Inflammatory macrophage treated with lipopolysaccharide for 4 hours (primary cell): Measurements from ENCODE around the gene MAB21L1.

Experiments used
- DNase-seq: peaks from one replicate; pipeline ENCODE4 v3.0.0-alpha.2; 2020

The MAB21L1 gene

DNA sequence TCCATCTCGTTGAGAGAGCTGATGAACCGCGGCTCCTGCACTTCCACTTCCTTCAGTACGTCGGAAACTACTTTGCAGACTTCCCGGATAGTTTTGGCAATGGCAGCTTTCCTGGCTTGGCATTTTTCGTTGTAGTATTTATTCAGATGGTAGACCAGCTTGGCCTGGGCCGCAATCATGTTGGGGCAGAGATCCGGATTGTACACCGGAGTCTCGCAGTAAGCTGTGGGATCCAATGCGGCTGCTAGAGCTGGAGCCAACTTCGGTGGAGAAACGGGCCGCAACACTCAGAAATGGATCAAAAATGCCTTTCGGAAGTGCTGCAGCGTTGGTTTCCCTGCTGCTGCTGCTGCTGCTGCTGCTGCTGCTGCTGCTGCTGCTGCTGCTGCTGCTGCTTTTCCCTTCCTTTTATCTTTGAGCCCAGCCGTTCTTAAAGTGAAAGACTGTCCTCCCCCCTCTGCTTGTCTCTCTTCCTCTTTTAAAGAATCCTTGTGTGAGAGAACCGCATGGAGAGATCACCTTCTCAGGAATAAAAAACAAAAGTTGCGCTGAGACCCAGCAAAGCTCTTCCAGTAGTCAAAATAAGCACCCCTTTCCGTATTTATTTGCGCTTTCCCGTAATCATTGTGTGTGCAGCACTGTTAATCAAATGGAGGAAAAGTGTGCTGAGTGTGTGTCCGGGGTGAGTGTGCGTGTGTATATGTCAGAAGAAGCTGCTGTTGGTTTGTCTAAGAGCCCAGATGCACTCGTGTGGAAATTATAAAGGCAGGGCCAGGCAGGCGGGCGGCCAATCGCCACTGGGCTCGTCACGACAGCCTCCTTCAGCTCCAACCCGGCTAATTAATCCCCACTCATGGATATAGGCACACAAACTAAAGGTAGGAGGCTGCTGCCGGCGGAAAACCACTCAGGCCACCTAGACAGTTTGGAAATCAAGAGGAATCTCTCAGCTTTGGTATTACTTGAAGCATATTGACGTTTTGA, at the start of gene MAB21L1:
Gene MAB21L1, minus strand, starts transcription at position 730 of the 984 bp plus-strand sequence. Its CDS starts 551 bp downstream, at position 179.
- DNase-seq = peak; percentile 31

DNA sequence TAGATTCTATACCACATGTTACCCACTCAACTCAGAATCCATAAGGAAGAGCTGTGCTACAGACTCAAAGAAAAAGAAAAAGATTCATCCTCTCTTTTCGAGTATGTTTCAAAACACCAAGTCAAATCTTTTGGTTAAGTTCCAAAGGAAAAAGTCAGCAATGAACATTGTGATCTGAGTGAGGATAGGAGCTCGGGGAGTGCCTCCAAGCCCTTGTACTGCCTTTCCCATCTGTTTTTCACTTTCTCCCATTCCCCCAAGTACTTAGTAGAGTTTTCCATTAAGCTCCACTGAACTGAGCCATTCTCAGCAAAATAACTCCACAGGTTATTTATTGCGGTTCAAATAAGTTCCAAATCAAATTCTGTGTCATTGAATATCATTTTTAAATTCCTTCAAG, 47.7 kb upstream of the MAB21L1 start:
- no peak for DNase-seq

DNA sequence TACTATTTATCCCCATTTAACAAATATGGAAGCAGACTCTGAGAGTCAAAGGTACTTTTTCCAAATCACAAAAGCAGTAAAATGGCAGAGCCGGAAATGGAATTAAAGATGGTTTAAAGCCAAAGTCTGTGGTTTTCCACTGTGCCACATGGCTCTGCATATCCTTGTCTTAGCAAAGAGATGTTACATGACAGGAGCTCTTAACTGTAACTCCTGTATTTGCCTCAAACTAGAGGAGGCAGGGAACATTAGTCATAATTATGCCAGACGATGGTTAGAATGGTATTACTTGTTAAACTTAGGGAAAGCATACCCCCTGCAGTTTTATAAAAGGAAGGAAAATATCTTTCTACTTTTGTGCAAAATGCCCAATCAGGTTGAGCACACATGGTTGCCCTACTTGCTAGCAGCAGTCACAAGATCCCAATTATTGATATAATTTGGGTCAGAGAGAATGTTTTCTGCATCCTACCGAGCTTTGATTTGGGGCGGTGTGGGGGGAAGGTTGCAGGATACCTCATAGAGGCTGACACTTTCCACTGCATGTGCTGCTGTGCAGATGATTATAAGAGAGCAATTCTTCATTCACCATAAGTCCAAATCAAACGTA, 42.0 kb upstream of the MAB21L1 start:
- DNase-seq = no peak

DNA sequence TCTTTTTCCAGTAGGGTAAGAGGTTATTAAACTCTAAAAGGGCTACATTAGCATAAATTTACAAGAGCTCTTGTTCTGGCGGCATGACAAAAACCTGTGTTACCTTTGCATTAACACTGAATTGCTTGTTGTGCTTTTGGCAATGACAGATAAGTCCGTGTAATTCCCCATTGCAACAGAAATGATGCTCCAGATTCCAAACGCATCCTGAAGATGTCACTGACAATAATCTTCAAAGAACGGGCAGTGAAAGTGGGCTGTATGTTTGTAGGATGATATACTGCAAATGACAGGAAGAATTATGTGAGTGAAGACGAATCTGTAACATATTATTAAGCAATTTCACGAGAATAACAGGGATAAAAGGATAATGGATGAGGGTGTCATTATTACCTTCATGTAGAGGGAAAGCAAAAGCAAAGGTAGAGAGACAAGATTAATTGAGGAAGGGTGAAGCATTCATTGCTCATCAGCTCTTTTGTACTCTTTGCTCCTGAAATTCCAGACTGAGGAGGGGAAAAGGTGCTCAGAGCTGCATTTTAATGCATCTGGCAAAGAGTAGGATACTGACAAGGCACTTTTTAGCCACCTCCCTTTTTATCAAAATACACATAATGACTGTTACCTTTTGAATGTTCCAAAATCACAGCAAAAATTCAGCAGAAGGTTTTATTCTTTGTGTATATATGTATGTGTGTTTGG, 38.5 kb upstream of the MAB21L1 start:
- no peak for DNase-seq

DNA sequence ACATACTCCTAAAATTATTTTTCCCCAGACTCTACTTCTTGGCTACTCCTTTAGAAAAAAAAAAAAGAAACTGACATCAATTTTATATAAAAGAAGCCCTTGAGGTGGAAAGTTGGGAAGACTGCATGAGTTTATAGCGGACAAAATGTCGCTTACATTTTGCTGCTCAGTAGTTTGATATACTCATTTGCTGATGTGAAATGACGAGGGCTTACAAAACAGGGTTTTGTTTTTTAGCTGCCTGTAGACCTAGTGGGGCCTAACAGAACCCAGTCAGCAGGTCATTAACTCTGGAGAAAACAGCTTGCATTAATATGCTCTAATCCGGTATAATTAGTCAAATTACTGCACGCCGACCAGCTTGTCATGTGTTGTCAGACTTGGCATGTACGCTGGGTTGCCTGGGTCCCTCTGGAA, 37.6 kb upstream of the MAB21L1 start:
- no peak for DNase-seq

DNA sequence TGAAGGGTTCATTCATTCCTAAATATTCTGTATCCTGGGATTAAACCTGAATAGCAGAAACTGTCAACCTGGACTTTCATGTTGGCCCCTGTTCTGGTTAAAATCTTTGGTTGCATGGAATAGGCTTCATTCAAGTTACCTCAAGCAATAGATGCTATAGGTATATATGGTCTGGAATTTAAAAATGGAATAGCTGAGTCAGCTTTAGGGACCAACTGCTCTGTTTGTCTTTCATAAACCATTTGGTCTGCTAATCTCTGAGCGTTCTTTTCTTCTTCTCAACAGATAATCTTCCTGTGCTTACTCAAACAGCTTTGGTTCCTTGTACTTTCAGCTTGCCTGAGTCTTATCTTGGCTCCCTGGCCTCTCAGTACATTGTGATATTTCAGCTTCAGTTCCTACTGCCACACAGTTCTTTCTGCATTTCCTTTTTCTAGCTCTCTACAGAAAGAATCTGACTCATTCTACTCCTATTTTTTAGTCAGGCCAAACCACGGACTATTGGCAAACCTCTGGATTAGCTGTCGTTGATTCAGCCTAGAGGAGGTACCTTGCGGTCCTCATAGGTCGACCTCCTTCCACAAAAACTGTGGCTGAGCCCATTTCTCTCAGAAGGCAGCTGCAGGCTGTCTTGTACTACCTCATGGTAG, 35.9 kb upstream of the MAB21L1 start:
- peak; percentile 41 for DNase-seq

DNA sequence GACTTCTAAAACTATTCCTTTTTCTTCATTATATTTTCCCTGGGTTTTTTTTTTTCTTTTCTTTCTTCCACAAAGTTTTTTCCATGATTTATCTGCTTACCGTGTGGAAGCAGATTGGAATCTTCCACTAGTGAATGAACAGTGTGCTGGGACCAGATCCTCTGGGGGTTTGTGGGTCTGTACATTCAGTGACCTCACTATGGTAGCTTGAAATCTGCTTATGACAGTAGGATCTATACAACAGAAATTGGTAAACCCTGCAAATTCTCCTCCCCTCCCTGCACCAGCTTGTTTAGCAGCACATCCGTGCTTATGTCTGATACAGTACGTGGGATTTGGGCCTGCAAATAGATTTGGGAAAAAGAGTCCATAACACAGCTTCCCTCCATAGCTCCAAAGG, 26.0 kb upstream of the MAB21L1 start:
- no peak for DNase-seq

DNA sequence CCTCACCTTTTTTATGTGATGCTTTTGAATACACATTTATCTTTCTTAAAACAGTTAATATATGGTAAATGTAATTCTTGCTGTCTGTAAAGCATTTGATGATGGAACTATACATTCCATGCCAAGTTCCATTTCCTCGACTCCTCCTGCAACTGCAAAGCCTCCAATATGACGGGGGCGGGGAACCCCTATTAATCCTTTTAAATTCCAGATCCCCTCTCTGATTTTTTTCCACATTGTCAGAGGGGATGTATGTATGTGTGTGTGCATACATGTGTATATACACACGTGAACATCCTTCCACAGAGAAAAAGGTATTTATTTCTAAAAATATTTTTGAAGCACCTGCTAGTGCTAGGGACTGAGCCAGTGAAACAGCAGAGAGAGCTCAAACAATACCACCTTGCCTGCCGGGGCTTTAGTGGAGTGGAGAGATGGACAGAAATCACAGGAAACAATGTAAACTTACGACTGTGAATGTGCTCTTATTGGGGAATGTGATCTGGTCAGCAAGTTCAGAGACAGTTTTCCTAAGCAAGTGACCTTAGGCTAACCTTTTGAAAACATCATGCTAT, 25.3 kb upstream of the MAB21L1 start:
- no peak for DNase-seq

DNA sequence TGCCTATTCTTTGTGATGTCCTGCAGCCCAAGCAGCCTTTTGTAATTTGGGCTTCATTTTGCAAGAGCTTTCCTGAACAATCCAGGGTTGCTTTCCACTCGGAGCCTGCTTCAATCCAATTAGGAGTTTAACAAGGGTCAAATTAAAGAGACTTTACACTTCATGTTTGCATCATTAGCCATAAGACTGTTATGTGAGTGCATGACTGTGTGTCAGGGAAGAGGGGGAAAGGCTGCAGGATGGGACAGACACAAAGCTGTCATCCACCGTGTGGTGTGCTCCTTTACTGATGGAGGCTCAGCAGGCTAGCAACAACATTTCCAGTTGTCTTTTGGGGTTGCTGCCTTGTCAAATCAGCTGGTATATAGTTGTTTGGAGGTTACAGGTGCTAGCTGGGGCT, 23.7 kb upstream of the MAB21L1 start:
- DNase-seq = no peak

DNA sequence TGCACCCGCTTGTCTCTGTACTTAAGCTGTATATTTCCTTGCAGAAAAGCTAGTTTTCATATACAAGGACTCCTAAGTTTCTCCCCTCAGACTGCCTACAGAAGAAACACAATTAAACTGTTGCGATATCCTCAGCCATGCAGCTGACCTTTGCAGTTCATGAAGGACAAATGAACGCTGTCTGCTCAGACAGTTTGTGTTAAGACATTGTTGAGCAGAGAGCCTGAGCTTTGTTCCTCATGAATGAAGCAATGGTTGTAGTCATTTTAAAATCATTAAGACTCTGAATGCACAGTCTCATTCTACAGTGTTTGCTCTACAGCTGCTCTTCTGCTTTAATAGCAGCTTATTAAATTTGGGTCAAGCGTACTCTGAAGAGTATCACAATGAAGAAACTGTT, 23.2 kb upstream of the MAB21L1 start:
- no peak for DNase-seq

DNA sequence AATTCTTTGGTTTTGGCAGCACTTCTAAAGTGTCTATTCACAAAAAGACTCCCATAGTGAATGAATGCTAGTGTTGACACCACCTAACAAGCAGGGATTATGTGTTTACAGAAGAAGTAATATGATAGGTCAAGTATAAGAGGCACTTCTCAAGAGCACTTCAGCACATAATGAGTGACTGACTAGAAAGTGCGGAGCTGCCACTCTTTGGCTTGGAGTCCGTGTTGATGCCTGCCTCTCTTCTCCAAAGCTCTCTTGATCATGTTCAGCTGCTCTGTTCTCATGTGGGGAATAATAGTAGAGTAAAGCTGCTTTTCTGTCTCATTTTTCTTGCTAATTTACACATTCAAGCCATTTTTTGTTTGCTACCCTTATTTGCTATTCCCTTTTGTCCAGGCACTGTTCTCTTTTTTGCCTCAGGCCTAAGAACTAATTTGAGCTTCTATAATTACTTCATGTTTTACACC, 22.7 kb upstream of the MAB21L1 start:
- DNase-seq = no peak

DNA sequence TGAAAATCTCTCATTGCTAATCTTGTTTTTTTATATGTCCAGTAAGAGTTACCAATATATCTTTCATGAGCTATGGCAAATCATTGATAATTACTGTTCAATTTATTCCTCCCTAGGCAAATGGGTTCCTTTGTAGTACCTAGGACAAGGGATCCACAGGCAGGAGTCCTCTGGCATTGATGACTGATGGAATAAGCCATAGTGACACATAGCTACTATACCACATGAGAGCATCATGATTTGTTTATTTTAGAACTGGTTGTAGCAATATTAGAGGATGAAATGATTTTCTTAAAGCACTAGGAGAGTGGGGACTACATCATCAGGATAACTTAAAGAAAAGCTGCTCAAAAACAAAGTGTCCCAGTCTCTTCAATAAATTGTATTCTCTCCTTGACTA, 21.7 kb upstream of the MAB21L1 start:
- no peak for DNase-seq

DNA sequence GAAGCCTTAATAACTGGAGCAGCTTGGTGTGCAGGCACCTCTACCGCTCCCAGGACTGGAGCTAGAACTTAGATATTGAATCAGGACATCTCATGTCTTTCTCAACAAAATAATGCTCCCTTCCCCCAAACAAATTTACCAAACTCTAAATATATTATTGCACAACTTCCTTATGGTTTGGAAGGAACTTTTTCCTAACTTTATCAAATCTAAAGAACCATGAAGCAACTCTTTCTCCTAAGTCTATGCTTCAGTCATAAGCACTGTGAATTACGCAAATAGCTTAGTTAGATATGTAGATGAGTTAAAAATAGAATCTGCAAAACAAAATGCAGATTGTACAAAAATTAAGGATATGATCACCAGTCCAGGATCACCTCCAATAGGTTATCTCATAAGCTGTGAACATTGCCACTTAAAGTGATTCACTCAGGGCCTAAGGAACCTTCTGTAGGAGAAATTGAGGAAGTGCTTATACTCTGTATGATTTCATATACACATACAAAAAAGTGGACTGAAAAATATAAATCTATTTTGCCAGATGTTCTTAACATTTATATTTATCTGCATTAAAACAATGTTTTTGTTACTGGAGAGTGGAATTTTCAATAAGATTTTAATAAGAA, 20.4 kb upstream of the MAB21L1 start:
- DNase-seq = peak; percentile 50

DNA sequence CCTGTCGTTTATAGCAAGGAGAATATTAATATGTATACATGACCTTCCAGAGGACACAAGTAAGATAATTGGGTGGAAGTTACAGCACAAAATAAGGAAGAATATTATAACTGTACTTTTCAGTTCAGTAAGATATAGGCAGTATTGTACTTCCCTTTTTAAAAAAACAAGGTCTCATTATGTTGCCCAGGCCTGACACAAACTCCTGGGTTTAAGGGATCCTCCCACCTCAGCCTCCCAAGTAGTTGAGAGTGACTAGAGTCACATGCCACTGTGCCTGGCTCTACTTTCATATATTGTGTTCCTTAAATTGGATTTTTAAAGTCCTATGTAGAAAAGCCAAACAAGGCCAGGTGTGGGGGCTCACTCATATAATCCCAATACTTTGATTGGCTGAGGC, 19.5 kb upstream of the MAB21L1 start:
- DNase-seq = peak; percentile 30

DNA sequence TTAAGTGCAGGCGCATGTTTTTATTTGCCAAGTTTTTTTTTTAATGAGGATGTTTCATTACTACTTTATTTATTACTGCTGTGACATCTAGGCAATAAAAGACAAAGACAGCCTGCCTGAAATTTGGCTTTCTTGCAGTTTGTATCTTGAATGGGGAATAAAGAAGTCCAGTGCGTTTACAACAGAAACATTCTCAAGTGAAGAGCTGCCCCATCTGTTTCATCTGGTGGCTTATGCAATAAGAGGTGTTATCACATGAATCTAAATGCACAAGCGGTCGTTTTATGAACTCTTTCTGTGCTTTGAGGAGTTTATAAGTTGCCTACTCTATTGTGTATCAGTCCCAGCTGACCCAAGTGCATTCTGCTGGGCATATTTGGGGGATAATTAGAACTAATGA, 12.6 kb upstream of the MAB21L1 start:
- no peak for DNase-seq

DNA sequence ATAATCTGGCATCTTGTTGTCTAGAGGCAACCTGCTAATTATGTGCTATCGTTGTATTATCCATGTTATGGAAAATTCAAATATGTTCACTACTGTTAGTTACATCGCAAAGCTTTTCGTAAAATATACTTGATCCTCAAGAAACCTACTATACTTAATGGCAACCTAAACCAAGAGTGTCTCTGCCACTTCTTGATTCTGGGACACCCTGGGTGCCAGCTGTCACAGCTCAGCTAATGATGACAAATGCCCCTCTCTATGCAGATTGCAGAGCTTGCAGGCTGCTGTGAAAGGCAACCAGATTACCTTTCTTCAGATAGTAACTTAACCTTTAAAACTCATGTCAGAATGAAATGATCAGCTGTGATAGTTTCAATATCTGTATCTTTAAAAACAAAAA, 8.9 kb upstream of the MAB21L1 start:
- no peak for DNase-seq

DNA sequence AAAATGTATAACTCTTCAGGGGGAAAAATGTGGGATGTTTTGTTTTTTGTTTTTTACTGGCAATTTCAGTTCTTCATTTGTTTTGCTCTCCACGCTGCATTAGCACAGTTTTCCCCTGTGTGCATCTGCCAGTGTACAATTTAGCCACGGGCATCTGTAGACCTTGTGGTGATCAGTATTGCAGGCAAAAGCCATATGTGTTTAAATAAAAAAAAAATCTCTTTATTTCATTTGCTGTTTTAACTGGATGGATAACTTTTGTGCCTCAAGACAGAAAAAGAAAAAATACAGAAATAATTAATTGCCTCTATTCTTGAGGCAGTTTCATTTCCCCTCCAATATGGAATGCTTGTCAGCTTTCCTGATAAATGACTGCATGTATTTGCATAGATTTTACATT, 7.9 kb upstream of the MAB21L1 start:
- no peak for DNase-seq

DNA sequence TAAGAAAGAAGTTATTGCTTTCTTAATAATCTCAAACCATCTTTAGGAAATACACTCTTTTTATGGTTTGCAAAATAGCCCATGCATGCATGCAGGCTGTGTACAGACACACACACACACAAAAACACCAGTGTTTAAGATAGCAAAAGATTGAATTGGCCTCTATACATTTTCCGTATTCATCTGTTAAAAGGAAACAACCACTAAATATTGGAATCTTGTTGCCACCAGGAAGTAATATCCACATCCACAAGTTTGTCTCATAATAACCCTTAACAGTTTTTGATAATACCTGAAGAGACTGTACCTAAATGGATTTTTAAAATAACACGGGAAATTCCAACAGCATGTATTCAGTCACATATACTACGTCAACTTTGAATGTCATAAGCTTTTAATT, 7.3 kb upstream of the MAB21L1 start:
- DNase-seq = no peak

DNA sequence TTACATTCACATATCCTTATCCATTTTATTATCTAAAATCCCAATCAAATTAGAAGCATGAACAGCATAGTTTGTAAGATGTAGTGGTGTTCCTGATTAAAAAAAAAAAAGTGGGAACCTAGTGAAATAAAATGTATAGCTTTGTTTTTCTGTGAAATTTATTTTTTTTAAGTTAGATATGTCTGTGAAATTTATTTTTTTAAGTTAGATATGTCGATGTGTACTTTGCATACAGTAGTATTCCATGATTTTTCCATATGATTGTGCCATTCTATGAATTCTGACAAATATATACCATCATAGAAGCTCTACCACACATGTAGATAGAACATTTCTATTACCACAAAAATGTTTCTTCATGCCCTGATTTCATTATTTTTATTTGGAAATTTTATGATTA, 6.0 kb upstream of the MAB21L1 start:
- DNase-seq = no peak

DNA sequence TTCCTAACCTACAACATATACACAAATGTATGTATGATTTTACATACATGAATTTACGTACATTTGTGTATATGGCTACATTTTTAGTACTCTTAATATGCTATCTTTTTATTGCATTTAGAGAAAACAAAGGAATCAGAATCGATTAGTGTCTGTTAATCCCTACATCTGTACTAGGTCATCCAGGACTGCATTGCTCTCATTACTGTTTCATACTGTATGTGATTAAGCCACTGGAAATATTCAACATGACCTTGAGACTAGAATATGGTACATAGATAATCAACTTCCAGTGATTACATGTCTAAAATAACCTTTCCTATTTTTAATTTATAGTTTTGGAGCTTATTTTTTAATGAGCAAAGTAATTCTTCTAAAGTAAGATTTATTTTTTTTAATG, 5.3 kb upstream of the MAB21L1 start:
- no peak for DNase-seq

DNA sequence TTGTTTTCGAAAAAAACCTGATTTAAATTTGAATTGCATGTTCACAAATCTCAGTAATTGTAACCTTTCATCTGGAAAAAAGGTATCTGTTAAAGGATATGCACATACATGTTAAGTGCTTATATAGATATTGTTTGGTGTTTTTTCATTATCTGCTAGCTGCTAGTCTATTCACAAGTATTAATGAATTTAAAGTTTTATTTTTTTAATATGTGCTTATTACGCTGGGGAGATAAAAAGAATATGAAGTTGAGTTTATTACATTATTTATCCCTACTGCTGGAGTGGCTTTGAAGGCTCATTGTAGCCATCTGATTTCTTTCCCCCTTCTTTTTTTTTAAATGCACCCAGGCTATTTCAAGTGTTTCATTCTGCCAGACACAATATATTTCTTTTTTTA, 3.9 kb upstream of the MAB21L1 start:
- DNase-seq = no peak

DNA sequence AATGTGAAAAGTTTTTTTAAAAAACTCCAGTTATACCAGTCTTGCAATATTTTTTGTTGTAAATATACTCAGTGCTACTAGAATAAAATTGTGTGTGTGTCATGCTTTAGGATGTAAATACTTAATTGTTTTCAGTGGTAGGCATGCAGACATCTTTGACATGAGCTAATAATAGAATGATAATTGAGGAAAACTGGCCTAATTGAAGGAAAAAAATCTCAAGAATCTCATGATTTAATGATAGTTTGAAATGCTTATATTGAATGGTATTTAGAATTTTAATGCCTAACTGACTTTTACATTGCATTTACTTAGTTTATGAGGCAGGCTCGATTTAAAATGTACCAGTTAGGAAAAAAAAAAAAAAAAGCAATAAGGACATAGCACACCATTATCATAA, 3.2 kb upstream of the MAB21L1 start:
- DNase-seq = no peak
